NAMALWA (cell line): Measurements from ENCODE around the gene CNTNAP1.

Source experiments
- DNase-seq: peaks from one replicate; pipeline ENCODE4 v3.0.0-alpha.2; 2015; ENCODE audit warnings: low spot score

The CNTNAP1 gene

DNA sequence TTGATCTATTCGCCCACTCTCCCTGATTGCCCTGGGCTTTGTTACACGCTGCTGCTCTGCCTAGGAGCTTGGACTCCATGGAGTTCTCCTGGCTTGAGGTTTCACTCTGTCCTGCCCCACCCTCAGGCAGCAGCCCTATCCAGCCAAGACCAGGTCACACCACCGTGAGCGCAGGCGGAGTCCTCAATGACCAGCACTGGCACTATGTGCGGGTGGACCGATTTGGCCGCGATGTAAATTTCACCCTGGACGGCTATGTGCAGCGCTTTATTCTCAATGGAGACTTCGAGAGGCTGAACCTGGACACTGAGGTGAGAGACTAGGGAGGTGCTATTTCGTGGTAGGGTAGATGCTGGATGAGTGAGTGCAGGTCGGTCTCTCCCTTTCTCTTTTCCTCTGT, 3.5 kb downstream of the CNTNAP1 start:
- DNase-seq, result no peak

DNA sequence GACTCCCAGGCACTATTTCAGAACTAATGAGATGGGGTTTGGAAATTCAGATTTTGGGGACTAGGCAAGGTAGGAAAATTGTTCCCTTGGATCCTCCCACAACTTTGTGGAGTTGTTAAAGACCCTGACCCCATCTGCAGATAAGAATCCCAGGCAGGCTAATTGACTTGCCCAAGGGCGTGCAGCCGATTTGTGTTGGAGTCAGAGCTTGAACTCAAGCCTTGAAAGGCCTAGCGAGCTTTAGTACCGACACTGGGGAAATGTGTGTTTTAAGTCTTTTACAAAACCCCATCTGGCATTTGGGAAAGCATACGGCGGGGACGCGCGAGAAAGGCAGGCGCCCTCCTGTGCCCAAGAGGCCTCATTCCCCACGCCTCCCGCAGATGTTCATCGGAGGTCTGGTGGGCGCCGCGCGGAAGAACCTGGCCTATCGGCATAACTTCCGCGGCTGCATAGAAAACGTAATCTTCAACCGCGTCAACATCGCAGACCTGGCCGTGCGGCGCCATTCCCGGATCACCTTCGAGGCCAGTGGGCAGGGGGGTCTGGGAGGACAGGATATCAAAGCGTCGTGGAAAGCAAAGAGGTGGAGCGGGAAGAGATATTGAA, 4.3 kb downstream of the CNTNAP1 start:
- no peak for DNase-seq

DNA sequence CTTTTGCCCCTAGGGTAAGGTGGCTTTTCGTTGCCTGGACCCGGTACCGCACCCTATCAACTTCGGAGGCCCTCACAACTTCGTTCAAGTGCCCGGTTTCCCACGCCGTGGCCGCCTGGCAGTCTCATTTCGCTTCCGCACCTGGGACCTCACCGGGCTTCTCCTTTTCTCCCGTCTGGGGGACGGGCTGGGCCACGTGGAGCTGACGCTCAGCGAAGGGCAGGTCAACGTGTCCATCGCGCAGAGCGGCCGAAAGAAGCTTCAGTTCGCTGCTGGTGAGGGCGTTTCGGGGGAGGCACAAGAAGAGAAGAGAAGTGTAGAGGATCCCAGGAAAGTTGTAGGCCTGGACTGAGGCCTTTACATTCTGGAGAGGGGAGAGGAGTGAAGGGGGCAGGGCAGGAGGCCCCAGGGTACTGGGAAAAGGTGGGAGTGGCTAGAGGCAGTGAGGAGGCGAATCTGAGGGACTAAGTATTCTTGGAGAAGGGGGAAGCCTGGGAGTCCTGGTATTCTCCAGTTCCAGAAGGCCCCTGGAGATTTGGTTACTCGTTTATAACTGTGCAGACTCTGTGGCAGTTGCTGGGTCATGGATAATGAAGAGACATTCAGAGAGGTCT, 5.5 kb downstream of the CNTNAP1 start:
- DNase-seq, result no peak

DNA sequence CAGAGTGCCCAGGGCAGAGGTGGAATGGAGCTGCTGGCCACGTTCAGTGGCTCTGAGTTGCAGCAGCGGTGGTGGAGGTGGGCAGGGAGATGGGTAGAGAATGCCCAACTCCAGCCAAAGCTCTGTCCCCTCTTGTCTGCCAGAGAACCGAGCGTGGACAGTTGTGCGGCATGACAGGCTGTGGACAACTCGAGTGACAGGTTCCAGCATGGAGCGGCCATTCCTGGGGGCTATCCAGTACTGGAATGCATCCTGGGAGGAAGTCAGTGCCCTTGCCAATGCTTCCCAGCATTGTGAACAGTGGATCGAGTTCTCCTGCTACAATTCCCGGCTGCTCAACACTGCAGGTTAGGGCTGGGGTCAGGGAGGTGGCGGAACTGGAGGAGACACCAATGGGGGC, 8.3 kb downstream of the CNTNAP1 start:
- DNase-seq, result no peak

DNA sequence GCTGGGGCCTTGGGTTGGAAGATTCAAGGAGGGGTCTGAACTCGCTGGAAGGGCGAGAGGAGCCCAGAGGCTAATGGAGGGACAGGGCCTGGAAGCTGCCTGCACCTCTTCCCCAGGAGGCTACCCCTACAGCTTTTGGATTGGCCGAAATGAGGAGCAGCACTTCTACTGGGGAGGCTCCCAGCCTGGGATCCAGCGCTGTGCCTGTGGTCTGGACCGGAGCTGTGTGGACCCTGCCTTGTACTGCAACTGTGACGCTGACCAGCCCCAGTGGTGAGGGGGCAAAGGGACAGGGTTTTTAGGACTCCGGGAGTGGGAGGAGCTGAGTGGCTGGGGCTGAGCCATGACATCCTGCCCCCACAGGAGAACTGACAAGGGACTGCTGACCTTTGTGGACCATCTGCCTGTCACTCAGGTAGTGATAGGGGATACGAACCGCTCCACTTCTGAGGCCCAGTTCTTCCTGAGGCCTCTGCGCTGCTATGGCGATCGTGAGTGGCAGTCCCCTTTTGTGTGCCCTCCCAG, 8.8 kb downstream of the CNTNAP1 start:
- DNase-seq, result no peak

DNA sequence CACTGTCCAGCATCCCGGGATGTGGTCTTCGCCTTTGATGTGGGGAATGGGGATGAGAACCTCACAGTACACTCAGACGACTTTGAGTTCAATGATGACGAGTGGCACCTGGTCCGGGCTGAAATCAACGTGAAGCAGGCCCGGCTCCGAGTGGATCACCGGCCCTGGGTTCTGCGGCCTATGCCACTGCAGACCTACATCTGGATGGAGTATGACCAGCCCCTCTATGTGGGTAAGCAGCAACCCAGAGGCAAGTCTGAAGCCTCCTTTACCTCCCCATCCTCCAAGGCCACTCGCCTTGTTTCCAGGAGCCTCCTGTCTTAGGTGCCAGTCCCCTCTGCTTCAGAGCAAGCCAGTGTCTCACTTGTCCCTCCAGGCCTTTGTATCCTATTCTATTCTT, 10.2 kb downstream of the CNTNAP1 start:
- no peak for DNase-seq

DNA sequence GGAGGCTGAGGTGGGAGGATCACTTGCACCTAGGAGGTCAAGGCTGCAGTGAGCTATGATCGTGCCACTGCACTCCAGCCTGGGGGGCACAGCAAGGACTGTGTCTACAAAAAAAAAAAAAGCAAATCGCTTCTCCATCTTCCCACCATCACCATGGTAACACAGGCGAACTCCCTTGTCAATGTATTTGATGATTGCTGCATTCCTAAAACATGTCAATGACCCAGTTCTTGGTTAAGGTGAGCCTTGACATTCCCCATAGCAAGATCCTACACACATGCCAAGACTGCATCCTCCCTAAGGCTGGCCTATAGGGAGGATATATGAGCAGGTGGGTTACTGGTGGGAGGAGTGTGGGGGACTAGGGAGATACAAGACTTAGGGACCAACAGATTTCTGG, 12.2 kb downstream of the CNTNAP1 start:
- no peak for DNase-seq

DNA sequence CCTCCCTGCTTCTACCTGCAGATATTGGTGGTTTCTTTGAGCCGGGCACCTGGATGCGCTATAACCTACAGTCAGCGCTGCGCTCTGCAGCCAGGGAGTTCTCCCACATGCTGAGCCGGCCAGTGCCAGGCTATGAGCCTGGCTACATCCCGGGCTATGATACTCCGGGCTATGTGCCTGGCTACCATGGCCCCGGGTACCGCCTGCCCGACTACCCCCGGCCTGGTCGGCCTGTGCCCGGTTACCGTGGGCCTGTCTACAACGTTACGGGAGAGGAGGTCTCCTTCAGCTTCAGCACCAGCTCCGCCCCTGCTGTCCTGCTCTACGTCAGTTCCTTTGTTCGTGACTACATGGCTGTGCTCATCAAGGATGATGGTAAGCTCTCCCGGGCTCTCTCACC, 13.2 kb downstream of the CNTNAP1 start:
- no peak for DNase-seq

DNA sequence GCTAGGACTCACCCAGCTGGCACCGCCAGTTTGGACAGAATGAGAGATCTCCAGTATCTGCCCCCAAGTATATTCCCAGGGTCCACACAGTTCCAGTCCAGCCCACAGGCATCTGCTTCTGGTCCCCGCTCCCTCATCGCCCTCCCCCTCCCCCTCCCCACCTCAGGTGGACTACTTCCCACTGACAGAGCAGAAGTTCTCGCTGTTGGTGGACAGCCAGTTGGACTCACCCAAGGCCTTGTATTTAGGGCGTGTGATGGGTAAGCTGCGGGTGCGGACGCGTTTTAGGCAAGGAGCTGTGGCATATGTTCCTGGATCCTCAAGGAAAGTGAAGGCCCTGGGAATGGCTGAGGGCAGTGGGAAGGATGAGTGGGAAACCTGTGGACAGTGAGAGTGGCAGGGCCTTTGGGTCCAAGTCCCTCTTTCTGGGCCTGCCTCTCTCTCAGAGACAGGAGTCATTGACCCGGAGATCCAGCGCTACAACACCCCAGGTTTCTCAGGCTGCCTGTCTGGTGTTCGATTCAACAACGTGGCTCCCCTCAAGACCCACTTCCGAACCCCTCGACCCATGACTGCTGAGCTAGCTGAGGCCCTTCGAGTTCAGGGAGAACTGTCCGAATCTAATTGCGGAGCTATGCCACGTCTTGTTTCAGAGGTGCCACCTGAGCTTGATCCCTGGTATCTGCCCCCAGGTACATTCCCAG, 14.9 kb downstream of the CNTNAP1 start:
- DNase-seq, result no peak

DNA sequence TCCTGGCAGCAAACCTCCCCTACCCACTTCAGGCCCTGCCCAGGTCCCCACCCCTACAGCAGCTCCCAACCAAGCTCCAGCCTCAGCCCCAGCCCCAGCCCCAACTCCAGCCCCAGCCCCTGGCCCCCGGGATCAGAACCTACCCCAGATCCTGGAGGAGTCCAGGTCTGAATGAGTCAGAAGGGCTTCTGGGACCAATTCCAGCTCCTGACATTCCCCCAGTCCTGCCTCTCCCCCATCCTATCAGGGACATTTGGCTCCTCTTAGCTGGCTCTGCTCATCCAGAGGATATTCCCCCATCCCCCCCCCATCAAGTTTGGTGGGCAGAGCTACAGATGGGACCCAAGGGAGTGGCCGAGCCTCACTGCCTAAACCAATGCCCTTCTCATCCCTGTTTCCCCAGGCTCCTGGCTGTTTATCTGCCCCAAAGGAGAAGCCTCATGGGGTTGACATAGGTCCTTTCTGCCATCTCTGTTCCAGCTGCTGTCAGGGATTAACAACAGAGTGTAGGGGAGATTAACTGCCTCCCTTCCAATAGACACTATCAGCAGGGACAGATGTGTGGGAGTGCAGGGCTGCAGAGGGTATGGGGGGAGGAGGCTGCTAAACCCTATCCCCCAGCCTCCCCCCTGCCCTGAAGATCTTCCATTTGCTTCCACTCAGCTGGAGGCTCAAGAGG, 16.5 kb downstream of the CNTNAP1 start:
- no peak for DNase-seq

DNA sequence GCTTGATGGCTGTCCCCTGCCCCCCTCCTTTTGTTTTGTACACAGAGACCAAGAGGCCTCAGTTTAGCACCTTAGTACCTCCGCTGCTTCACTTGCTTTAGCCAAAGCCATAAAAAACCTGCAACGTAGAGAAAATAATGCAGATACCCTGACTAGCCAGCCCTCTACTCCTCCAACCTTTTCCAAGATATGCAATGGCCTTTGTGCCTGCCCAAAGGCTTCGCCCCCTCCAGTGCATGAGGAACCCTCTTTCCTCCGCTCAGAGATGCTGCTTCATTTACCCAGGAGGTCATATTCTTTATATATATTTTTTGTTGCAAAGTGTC, 17.0 kb downstream of the CNTNAP1 start:
- DNase-seq, result no peak

DNA sequence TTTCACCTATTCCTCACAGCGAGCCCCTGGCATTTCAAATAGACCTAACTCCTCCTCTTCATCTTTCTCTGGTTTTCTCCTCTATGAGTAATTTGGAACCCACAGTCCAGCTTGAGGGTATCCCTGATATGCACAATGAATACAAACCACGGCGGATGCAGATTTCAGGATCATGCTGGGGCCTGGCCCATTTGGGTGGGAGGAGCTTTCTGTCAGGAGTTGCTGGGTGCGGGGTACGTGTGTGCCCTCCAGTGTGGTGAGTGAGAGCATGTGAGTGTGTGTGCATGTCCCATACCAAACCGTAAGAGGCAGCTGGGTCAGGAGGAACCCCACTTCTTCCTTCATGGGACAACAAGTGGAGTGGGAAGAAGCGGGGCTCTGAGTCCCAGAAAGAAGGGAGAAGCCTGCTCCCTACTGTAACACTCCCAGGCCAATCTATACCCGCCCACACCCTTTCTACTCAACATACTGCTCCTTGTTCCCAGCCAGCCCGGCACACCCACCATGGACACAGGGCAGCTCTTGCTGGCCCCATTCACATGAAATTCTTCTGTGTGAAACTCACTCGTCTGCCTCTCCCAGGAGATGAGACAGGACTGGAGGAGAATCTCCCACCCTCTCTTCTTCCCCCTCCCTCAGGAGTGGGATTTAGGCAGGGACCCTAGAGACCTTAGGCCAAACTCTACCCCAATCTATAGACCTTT, 18.4 kb downstream of the CNTNAP1 start:
- no peak for DNase-seq

DNA sequence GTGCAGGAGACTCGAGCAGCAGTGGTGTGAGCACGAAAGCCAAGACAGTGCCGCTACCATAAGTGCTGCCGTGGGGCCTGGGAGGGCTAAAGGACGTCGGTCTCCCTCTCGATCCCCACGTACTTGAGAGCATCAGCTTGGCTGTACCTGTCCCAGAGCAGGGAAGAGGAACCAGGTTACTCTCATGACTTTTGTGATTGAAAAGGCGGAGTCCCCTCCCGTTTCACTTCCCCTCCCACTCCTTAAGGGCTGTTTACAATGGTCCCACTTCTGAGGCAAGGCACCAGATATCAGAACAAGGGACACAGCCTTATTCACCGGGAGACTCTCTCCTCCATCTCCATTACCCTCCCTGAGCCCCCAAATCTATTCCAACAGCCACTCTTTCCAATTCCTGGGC, 20.1 kb downstream of the CNTNAP1 start:
- no peak for DNase-seq

DNA sequence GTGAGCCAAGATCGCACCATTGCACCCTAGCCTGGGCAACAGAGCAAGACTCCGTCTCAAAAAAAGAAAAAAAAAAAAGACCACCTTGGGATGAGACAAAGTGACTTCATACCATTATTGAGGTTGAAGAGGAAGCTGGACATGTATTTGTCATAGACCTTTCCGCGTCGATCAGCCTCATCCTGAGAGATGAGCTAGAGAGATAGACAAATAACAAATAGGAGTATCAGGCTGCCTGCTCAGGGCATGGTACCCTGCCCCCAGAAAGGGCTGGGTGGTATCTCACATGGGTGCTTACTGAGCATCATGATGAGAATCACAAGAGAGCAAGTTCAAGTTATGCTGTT, 22.1 kb downstream of the CNTNAP1 start:
- no peak for DNase-seq

DNA sequence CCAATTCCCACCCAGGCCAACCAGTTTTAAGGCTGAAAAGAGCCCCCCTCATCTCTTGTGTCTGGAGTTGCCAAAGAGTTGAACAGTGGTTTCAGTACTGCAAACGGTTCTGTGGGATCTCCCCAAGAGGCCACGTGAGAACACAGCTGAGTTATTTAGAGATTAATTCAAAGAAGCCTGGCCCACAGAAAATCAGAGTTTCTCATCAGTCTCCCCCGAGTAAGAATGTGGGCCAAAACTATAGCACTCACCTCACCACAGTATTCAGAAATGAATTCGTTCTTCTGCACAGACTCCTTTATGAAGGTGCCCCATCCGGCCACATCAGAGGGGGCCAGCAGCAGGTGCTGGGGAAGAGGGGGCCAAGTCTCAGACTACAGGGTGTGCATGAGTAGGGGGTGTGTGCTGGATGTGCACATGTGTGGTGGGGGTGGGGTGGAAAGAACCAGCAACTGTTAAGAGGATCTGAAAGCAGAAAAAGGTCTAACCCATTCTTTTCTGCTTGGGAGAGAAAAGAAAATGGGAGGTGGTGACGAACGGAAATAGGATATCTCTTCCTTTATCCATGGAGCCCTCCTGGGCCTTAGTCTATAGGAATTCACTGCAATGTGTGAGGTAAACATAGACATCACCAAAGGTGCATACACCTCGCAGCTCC, 22.6 kb downstream of the CNTNAP1 start:
- DNase-seq, result peak; percentile 30

DNA sequence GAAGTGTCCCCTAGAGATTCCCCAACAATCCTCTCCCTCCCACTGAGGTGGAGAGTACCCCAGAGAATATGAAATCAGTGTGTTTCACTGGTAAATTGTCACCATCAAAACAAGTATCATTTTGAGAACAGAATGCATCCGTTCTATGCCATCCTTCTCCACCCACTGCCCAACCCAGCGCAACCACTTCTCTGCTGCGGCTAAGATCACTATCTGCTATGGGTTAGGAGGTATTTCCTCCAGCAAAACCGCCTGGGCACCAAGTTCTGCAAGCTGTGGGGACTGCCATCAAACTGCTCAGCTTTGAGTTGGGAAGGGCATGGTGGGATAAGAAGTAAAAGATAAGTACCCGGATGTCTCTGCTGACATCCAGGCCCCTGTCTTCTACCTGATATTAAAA, 24.4 kb downstream of the CNTNAP1 start:
- no peak for DNase-seq

DNA sequence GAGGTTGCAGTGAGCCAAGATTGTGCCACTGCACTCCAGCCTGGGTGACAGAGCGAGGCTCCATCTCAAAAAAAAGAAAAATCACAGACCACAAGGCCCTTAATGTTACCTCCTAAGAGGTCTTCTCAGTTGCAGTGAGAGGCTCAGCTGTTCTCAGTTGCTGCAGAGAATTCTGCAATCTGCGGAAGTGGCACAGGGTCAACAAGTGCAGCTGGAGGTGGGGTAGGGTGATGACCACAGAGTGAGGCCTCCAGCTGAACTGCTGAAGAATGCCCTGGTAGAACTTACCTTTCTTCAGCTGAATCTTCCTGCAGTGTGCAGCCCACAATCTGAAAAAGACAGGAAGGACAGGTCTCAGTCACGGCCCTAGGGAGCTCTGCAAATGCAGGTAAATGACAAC, 26.3 kb downstream of the CNTNAP1 start:
- DNase-seq, result no peak

DNA sequence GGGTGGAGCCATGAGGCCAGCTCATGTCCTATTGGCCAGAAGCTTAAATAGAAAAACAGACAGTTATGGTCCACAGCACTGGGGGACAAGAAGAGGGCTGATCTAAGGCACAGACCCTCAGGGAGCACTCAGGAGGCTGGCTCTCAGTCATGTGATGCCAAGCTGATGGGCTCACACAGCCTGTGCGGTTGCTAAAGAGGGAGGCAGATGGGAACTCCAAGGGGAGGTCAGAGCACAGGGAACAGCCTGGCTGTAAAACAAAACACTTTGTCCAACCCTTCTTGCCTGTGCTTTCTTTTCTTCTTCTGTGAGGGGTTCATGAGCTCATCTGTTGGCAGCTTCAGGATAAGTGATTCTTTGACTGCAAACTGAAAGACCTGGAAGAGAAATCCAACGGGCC, 27.2 kb downstream of the CNTNAP1 start:
- DNase-seq, result no peak

DNA sequence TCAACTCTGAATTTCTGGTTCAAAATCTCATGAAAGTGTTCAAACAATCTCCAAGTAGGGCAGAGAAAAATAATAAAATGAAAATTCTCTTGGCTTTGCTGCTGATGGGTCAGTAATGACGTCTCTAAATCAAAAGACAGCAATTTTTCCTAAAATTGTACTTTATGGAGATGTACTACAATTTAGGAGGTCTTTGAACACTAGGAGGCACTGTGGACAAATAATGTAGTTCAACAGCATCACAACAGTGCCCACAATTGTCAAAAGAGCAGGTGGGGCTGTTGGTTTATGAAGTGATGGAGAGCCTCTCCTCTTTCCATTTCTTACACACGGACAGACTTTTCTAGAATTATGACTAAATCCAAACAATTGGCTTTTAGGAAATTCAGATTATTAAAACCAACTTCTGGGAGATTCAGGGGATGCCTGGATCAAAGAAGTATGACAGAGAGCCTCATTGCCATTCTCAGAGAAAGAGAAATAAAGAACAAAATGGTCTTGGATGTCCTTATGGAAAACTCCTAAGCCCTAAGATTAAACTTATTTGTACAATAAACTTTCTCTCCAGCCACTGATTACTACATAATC, 38.8 kb downstream of the CNTNAP1 start:
- DNase-seq, result peak; percentile 86

DNA sequence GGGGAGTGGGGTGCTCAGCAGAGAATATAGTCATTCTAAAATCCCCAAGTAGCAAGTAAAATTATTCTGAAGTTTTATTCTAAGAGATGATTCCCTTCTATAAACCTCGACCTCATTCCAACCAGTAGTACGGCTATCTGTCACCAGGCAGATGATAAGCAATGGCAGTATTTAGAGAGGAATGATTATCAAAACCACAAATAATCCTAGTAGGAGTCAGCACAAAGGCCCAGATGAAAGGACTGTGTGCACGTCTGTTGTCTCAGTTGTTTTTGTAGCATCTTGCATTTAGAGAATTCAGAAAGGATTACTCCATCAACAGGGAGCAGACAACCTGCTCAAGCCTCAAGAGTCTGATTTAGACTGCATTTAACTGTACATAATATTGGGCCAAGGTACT, 41.3 kb downstream of the CNTNAP1 start:
- no peak for DNase-seq

DNA sequence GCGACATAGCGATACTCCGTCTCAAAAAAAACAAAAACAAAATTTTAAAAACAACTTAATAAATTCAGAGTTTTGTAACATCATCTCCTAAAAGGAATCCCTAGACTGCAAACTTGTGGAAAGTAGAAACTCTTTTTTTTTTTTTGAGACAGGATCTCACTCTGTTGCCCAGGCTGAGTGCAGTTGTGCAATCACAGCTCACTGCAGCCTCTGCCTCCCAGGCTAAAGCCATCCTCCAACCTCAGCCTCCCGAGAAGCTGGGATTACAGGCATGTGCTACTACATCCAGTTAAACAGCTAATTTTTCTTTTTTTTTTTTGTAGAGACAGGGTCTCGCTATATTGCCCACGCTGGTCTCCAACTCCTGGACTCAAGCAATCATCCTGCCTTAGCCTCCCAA, 42.8 kb downstream of the CNTNAP1 start:
- no peak for DNase-seq

DNA sequence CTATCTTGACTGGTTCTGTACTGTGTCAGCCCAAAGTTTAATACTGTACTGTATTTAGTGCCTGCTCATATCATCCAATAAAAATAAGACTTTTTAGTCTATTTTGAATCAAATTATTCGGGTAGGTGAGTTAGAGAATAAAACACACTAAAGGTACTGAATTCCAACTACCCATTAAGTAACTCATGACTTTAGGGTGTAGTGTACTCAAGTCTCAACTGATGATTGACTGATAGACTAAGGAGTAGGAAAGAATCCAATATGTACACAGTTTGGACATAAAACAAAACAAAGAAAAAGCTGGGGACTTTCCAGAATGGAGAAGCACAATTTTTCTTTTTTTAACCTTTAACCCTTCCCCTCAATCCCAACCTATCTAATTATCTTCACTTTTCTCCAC, 58.4 kb downstream of the CNTNAP1 start:
- DNase-seq, result no peak
